ENCODE measurements around the gene APOA5.

The APOA5 gene

DNA sequence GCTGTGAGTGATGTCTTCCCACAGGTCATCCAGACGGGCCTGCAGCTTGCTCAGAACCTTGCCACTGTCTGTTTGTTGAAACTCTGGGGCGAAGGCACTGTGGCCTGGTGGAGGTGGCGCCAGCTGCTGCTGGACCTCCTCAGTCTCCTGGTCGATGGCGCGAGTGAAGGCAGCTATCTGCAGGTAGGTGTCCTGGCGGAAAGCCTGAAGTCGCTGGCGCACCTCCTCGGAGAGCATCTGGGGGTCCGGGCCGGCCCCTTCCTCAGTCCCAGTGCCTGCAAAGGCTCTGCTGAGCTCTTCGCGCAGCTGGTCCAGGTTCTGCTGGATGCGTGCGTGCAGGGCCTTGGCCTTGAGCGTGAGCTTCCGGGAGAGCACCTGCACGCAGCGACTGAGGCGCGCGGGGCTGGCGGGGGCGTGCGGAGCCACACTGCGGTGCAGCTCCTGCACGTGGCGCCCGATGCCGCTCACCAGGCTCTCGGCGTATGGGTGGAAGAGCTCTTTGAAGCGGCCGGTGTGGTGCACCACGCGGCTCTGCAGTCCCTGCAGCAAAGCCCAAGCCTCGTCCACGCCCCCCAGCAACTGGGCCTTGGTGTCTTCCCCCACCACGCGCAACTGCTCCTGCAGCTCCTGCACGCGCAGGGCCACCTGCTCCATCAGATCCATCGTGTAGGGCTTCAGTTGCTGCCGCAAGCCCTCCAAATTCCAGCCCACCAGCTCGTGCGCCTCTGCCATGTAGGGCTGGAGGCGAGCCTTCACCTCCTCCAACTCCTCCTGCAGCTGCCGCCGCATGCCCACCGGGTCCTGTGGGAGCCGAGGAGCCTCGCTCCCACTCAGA, 1.3 kb downstream of the APOA5 start:
- DNase-seq (ENCODE audit: low read depth), result no peak
- no peak overlapping the region for H3K4me3 ChIP-seq (ENCODE audit: control insufficient read depth, low read depth, low read length)
- TF ChIP-seq, protein P1, sequence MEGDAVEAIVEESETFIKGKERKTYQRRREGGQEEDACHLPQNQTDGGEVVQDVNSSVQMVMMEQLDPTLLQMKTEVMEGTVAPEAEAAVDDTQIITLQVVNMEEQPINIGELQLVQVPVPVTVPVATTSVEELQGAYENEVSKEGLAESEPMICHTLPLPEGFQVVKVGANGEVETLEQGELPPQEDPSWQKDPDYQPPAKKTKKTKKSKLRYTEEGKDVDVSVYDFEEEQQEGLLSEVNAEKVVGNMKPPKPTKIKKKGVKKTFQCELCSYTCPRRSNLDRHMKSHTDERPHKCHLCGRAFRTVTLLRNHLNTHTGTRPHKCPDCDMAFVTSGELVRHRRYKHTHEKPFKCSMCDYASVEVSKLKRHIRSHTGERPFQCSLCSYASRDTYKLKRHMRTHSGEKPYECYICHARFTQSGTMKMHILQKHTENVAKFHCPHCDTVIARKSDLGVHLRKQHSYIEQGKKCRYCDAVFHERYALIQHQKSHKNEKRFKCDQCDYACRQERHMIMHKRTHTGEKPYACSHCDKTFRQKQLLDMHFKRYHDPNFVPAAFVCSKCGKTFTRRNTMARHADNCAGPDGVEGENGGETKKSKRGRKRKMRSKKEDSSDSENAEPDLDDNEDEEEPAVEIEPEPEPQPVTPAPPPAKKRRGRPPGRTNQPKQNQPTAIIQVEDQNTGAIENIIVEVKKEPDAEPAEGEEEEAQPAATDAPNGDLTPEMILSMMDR (conservative IDR thresholded peaks at IDR 0.05; ENCODE audit: control insufficient read depth, insufficient read depth, low read depth, low read length), result no peak

DNA sequence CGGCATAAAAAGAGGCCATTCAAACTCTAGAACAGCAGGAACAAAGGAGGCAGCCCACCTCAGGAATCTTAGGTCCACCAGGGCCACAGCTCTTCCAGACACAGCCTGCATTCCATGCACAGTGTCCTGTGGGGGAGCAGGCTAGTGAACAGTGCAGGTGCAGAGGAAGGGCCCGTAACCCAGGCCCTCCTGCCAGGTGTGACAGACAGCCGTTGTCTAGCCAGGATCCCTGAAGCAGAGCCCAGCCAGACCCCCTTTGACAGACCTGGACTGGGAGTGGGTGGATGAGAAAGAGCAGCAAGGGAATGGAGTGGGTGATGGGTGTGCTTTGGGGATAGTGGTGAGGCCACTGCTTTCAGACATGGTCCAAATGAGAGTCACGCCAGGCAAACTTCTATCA, 2.7 kb downstream of the APOA5 start:
- TF ChIP-seq, protein P1 (conservative IDR thresholded peaks at IDR 0.05; ENCODE audit: control insufficient read depth, insufficient read depth, low read depth, low read length), result no peak
- DNase-seq (ENCODE audit: low read depth), result no peak
- no peak overlapping the region for H3K4me3 ChIP-seq (ENCODE audit: control insufficient read depth, low read depth, low read length)

DNA sequence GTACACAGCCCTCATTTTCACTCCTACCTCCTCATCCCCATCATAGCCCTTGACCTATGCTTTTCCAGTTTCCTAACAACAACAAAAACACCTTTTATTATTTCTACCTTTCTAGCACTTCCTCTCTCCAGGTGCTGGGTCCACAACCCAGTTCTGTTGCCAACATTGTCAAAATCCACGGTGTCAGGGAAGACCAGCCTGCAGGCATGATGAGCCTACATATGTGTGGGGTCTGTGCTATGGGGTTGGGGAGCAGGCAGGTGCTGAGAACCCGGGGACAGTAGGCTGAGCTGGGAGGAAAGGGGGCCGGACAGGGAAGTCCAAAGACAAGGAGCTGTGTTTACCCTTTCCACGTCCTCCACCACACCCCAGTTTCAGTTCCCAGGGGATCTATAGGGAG, 3.1 kb downstream of the APOA5 start:
- H3K4me3 ChIP-seq (ENCODE audit: control insufficient read depth, low read depth, low read length), result peak overlapping the region; percentile 79
- DNase-seq (ENCODE audit: low read depth), result no peak
- TF ChIP-seq, protein P1 (conservative IDR thresholded peaks at IDR 0.05; ENCODE audit: control insufficient read depth, insufficient read depth, low read depth, low read length), result no peak

DNA sequence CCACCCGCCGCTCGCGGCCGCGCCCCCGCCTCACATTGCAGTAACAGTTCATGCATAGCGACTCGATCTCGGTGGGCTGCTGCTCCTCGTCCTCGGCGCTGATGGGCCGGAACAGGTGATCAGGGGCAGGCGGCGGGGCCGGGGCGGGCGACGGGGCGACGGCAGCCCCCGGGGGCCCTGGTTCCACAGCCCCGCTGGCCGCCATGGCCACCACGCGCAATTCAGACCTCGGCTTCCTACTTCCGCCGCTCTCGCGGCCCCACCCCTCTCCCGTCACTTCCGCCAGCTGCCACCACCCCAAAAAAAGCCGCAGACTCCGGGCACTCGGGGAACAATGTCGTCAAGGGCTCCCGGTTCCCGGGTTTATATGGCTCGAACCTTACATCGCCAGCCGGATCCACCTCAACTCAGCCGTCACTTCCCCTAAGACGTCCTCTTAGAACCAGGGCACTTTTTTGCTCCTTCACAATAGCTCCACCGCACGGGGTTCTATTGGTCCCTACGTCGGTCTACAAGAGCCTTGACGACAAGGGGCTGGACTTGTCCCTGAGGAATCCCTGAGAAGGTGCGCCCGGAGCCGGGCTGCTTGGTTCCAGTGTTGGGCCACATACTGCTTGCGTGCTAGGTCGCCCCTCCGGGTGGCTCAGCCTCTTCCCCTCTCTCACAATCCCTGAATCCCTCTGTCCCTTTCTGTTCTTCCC, 3.7 kb downstream of the APOA5 start, which contains the start of gene ZPR1:
Gene ZPR1 (minus strand): TSS at position 238 of the 701 bp plus-strand sequence. CDS start 33 bp downstream, at position 205.
- peak; percentile 48 for DNase-seq (ENCODE audit: low read depth)
- H3K4me3 ChIP-seq (ENCODE audit: control insufficient read depth, low read depth, low read length), result peak within 1 kb of the TSS; percentile 79
- TF ChIP-seq, protein P1 (conservative IDR thresholded peaks at IDR 0.05; ENCODE audit: control insufficient read depth, insufficient read depth, low read depth, low read length), result no peak

DNA sequence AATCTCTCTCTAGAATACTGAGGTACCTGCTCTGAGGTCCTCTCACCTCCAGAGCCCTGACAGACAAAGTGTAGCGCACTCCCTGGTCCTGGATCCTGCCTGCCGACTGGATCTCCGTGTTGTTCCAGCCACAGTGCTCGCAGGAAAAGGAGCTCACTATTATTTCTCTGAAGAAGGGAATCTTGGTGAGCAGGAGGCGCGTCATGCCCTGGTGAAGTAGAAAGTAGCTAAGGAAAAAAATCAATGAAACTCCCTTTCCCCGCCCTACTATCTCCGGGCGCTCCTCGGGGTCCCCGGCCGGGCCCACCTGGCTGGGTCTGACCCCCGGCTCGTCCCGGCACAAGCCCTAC, 4.3 kb downstream of the APOA5 start:
- no peak for DNase-seq (ENCODE audit: low read depth)
- TF ChIP-seq, protein P1 (conservative IDR thresholded peaks at IDR 0.05; ENCODE audit: control insufficient read depth, insufficient read depth, low read depth, low read length), result no peak
- peak overlapping the region; percentile 79 for H3K4me3 ChIP-seq (ENCODE audit: control insufficient read depth, low read depth, low read length)

DNA sequence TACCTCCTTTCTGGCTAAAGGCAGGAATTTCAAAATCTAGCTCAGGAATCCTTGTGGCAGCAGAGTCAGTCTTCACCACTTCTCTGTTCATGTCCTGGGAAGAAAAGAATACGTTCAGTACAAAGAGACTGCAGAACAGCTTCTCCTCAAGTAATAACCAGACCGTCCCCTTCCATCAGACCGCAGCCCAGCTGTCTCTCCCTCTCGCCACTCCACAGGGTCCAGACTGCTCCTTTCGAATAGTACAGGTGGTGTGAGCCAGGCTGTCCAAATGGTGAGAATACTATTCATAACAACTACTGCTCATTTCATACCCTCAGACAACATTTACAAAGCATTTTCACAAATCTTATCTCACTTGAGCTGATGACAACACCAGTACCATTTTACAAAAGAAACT, 4.7 kb downstream of the APOA5 start:
- TF ChIP-seq, protein P1 (conservative IDR thresholded peaks at IDR 0.05; ENCODE audit: control insufficient read depth, insufficient read depth, low read depth, low read length), result no peak
- DNase-seq (ENCODE audit: low read depth), result no peak
- peak overlapping the region; percentile 79 for H3K4me3 ChIP-seq (ENCODE audit: control insufficient read depth, low read depth, low read length)
